GM21737 (cell line): ENCODE data around the gene LSM4.
A peak's percentile ranks its signal among the peaks of the same experiment; 100 is the strongest.
"Not testable (repeated sequence)": the region's sequence is repeated elsewhere in the genome, so short reads cannot be mapped to it uniquely, and the experiment has no call there.

Experiments
- ATAC-seq: cut with Tn5 transposase; IDR thresholded peaks from one replicate; pipeline ENCODE4 v1.9.1; 2021; ENCODE audit warnings: mild to moderate bottlenecking, moderate library complexity; ENCODE audit not compliant: unreplicated experiment

Gene LSM4

GRCh38 chr19:18322759-18323460 is at the start of gene LSM4:
LSM4 (minus strand) TSS chr19:18323076; CDS start chr19:18323020, 56 bp downstream.
- peak; percentile 88 for ATAC-seq

DNA sequence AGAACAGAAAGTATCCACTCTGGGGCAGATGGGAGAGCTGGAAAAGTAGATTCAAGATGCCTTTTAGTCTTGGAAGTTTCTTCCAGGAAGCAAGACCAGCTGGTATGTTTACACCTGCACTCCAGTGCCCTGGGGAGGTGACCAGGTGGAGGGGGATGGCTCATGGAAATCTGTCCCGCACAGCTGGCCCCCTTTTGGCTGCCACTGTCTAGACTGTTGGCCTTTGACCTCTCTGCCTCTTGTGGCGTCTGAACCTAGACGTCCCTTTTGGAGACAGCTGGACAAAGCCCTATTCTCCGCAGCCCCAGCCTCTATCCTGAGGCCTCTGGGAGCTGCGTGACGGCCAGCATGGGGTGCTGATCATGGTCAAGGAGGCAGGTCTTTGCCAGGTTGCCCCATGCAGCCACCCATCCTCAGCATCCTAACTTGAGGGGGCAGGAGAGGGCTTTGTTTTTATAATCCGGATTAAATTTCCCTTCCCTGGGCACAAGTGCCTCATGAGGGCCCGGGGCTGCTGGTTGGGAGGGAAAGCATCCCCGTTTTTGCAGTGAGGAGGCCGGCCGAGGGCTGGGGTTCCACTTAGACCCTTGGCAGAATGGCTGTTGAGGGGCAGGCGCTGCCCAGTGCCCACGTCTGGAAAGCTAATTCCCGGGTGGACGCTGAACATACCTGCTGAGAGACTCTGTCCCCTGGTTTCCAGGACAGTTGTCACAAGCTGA is 45.8 kb upstream of the LSM4 start:
- no peak for ATAC-seq

DNA sequence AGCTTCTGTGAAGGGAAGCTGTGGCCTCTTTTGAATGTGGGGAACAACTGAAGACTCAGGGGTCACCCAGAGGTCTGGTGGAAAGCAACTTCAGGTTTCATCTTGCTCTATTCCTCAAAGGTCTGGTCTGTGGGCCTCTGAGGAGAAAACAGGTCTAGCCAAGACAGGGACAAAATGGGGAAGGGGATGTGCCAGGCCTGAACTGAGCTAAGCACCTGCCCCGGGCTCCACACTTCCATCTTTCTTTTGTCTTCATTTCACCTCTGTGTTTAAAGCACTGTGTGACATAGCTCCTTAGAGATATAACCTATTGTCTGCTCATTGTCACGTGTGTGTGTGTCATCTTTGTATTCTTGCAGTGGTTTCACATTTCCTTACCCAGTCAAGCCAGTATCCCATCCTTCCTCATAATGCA is 43.2 kb upstream of the LSM4 start:
- ATAC-seq, result no peak

- no peak for ATAC-seq
Measured at GRCh38 chr19:18364826-18365528, 42.1 kb upstream of the LSM4 start.

- ATAC-seq, result not testable (repeated sequence)
Measured at GRCh38 chr19:18364277-18364825, 41.5 kb upstream of the LSM4 start.

- ATAC-seq, result no peak
Measured at GRCh38 chr19:18363787-18364186, 40.9 kb upstream of the LSM4 start.

- no peak for ATAC-seq
Measured at GRCh38 chr19:18362934-18363542, 40.2 kb upstream of the LSM4 start.

GRCh38 chr19:18361646-18362045 is 38.8 kb upstream of the LSM4 start:
- ATAC-seq, result no peak

GRCh38 chr19:18357041-18357440 is 34.2 kb upstream of the LSM4 start:
- ATAC-seq, result no peak

GRCh38 chr19:18354743-18355142 is 31.9 kb upstream of the LSM4 start:
- ATAC-seq, result not testable (repeated sequence)

DNA sequence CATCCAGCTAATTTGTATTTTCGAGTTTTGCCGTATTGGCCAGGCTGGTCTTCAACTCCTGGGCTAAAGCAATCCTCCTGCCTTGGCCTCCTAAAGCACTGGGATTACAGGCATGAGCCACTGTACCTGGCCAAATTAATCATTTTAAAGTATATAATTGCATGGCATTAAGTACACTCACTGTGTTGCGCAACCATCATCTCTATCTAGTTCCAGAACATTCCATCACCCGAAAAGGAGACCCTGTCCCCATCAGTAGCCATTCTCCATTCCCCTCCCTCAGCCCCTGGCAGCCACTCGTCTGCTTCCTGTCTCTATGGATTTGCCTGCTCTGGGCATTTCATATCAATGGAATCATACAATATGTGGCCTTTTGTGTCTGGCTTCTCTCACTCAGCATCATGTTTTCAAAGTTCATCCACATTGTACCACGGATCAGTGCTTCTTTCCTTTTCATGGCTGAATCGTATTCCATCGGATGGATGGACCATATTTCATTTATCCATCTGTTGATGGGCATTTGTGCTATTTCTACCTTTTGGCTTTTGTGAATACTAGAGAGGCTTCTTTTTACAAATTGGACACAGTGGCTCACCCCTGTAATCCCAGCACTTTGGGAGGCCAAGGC is 30.6 kb upstream of the LSM4 start:
- no peak for ATAC-seq

DNA sequence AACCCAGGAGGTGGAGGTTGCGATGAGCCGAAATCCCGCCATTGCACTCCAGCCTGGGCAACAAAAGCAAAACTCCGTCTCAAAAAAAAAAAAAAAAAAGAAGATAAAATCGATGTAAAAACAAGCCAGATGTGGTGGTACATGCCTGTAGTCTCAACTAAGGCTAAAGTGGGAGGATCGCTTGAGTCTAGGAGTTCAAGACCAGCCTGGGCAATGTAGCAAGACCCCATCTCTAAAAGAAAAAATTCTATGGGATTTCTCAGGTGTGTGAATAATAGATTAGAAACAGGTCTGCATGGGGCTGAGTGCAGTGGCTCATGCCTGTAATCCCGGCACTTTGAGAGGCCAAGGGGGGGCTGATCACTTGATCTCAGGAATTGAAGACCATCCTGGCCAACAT is 28.7 kb upstream of the LSM4 start:
- ATAC-seq, result no peak

DNA sequence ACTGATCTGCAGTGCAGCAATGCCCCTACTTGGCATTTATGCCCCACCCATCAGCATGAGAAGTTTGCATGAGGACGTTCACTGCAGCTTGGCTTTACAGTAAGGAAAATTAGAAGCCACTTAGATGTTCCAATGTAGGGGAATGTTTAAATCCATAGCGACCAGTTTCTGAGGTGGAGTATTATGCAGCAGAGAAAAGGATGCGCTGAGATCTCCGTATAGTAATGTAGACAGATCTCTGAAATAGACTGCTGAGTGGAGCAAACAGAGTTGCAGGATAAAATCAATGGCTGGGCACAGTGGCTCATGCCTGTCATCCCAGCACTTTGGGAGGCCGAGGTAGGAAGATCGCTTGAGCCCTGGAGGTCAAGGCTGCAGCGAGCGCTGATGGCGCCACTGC is 27.6 kb upstream of the LSM4 start:
- no peak for ATAC-seq

- no peak for ATAC-seq
Measured at GRCh38 chr19:18349524-18350128, 26.8 kb upstream of the LSM4 start.

DNA sequence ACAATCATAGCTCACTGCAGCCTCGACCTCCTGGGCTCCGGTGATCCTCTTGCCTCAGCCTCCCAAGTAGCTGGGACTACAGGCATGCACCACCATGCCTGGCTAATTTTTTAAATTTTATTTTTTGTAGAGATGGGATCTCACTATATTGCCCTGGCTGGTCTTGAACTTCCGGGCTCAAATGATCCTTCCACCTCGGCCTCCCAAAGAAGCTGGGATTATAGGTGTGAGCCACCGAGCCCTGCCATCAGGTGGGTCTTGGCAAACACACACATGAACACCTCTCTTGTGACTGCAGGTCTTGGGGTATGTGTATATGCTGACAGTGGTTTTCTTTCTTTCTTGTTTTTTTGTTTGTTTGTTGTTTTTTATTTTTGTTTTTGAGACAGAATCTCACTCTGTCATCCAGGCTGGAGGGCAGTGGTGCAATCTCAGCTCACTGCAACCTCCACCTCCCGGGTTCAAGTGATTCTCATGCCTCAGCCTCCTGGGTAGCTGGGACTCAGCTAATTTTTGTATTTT is 26.0 kb upstream of the LSM4 start:
- ATAC-seq, result not testable (repeated sequence)

DNA sequence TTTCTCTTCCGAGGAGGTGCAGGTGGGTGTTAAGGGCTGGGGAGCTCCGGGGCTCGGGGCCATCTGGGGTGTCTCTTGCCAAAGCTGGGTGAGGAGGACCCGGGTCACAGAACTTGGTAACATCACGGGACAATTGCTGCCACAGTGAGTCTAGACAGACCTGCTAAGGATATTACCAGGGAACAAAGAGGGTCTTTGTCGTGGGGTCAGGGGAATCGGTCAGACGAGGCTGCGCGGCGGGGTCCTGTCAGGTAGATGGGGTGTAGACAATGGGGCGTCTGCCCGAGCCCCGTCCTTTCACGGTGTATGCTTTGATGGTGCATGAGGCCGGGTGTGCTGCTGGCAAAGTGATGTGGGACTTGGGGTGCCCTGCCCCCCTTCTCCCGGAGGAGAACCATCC is 25.3 kb upstream of the LSM4 start:
- no peak for ATAC-seq

DNA sequence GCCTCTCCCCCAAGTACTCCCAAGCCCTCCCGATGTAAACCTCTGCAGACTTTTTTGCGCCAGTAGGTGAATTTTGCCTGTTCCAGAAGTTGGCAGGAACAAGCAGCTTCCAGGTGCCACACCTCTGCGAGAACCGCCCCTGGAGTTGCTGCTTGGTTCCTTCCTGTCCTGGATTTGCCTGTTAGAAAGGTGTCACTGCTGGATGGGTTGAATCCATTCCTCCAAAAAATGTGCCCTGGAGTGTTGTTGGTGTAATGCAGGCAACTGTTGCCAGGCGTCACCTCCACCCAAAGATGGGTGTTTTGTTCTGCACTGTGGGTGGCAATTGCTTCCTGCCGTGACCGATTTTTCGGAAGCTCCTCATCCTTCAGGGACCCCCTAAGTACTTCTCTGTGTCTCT is 23.2 kb upstream of the LSM4 start:
- ATAC-seq, result no peak

- no peak for ATAC-seq
Measured at GRCh38 chr19:18345296-18345695, 22.4 kb upstream of the LSM4 start.

DNA sequence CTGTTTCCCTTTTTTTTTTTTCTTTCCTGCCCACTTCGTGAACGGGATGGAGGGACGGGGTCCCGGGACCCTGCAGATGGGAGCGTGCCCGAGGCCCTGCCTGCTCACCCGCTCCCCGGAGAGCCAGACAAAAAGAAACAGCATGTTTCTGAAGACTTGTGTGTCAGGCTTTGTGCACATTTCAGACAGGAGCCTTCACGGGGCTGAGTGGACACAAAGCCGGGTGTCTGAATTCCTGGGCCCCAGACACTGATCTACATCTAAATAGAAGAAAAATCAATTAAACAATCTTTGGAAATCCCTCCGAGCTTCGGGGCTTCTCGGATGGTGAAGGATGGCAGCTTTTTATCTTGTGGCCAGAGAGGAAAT is 21.7 kb upstream of the LSM4 start:
- ATAC-seq, result no peak

GRCh38 chr19:18342090-18342632 is 19.3 kb upstream of the LSM4 start:
- ATAC-seq, result no peak
